GM19099 (cell line): Measurements from ENCODE around the gene SMYD3.

Experiments
- POLR2A ChIP-seq: IDR thresholded peaks from 3 replicates; pipeline ENCODE4 v1.6.1; 2011; ENCODE audit warnings: low read depth; ENCODE audit not compliant: insufficient read length; ENCODE audit errors: extremely low read depth

Gene SMYD3

DNA sequence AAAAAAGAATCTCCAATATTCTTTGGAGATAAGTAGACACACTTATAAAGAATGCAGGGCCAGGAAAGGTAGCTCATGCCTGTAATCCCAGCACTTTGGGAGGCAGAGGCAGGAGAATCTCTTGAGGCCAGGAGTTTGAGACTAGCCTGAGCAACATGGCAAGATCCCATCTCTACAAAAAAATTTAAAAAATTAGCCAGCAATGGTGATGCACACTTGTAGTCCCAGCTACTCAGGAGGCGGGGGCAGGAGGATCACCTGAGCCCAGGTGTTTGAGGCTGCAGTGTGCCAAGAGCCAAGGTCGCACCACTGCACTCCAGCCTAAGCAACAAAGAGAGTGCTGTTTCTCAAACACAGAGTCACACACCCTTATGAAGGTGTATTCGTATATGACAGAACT lies 385.0 kb downstream of the SMYD3 start:
- TF ChIP-seq POLR2A: no peak

DNA sequence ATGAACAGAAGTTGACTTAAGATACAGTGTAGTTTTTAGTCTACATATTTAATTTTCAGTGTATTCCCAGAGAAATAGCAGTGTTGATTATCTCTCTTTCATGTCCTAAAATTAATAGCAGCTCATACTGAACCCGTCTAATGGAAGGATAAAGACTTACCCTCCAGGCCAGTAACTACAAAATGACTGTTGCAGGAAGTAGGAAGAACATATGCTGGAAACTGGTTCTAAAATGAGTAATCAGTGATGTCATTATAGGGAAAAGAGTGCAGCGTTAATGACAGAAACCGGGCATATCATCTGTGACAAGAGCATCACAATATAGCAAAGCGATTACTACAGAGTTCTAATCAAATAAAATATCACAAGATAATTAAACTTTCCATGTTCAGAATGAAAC lies 385.5 kb downstream of the SMYD3 start:
- no peak for TF ChIP-seq POLR2A

DNA sequence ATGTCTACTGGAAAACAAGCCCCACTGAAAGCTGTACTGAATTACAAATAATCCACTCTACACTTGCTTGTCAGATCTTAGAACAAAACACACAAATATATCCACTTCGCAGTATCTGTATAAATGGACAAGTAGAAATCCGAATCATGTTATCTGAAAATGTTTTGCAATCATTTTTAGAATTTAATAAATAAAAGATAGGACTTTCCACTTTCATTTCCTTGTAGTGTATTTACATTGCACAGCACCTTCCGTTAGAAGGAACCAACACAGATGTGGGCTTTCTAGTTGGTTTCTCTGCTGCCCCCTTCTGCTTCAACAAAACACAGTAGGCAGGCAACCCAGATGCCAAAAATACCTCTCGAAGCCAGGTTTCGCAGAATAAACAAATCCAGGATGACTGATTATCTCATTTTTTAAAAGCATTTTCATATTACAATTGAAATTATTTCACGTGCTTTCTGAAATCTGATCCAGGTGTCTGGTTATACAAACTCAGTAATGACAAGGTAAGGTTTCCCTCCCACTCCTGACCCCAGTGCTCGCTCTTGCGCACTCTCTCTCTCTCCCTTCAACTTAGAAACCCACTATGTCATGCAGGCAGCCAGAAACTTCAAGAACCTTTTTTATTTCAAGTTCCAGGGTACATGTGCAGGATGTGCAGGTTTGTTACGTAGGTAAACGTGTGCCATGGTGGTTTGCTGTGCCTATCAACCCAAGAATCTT lies 389.9 kb downstream of the SMYD3 start:
- no peak for TF ChIP-seq POLR2A

DNA sequence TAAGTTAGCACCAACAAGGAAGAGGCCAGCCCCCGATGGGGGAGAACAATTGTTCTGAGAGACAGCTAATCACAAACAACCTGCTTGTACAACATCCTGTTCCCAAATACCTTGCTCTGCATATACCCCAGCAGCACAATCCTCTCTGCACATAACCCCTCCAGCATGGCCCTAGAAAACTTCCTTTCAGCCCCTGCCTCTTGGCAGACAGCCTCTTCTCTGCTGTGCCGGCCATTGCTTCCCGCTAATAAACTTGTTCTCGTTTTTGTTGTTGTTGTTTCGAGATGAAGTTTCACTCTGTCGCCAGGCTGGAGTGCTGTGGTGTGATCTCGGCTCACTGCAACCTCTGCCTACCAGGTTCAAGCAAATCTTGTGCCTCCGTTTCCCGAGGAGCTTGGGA lies 392.7 kb downstream of the SMYD3 start:
- no peak for TF ChIP-seq POLR2A

DNA sequence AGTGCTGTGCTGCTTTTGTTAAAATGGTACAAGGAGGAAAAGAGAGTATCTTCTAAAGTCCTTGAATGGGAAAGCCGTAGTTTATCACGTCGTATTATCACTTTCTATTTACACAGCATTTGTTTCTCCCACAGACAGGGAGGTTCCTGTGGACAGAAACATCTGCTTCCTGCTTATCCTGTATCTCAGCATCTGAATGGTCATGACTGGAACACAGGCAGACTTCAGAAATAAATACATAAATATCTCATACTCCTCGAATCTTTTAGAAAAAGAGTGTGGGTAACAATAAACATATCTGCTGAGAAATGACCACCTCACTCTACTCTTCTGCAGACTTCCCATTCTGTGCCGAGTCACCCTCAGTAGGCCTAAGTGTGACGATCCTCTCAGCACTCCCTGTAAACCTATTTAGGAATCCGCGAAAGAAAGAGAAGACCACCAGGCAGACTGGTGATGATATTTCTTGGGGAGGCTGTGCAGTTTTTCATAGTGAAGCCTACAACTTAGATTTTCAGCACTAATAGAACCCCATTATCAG lies 393.5 kb downstream of the SMYD3 start:
- TF ChIP-seq POLR2A: no peak

DNA sequence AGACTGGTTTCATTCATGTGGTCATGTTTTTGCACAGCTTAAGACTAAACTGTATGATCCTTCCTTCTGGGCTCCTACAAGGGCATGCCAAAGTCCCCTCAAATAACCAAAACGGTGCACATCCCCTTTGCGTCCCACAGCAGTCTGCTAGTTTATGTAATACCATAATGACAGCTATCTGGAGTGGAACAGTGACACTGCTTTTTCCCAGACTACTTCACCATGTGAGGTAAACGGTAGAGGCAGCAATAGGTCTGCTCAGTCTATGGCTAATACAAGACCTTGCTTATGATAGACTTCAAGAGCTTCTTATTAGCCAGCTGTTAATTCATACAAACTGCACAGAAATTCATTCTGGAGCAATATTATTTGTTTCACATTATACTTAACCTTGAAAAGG lies 395.5 kb downstream of the SMYD3 start:
- no peak for TF ChIP-seq POLR2A

DNA sequence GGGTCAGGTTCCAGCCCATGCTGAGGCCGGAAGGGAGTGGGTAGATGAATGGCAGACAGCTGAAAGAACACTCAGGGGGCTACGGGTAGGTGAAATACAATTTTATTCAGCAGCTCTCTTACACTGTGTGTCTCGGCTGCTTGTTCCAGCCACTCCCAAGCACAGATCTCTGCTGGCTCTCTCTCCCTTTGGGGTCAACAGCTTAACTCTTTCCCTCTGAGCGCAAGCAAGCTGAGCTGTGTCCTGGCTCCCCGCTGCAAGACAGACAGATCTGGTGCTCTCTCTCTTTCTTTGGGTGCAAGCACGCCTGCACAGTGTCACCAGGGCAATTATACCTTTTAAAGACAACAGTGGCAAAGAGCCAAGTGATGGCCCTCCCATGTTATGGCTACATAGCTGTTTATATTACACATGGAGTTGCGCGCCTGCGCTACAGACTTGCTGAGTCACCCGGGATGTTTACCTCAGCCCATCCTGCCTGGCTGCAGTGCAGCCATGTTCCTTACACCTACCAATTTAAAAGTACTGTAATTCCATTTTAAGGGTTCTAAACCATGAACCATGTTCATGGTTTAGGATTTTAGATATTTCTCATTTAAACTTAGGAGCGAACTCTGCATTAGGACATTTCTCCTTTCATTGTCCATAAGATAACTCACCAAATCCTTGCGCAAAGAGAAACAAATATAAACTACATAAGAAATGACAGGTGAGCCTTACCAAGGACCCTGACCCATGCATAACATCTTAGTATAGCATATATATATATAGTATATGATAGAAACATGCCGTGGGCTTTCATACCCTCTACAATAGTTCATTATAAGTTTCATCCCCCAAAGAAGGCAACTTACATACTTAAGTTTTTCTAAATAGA lies 396.5 kb downstream of the SMYD3 start:
- TF ChIP-seq POLR2A: no peak

DNA sequence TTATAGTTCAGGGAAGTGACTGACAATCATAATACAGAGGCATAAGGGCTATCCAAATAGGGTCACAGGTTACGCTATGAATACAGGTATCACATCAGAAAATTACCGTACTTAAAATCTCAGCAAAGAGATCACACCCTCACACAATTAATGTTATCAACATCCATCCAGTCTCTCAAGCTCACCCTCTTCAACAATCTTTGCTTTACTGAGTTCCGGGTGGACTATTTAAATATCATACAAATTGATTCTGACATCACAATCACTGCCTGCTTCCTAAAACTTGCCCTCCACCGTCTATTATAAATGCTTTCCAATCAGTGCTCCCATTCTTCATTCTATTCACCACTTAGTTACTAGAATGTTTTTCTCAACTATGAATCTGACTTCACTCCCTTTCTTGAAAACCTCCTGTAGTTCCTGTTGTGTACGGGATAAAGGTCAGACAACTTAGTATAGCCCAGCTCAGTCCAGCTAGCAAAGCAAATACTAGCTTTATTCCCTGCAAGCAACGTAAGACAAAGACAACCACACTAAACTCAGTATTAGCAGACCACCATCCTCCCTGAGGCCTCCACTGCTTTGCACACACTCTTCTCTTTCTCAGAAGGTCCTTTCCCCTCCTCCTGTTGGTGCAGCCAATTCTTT lies 398.7 kb downstream of the SMYD3 start:
- TF ChIP-seq POLR2A: no peak

DNA sequence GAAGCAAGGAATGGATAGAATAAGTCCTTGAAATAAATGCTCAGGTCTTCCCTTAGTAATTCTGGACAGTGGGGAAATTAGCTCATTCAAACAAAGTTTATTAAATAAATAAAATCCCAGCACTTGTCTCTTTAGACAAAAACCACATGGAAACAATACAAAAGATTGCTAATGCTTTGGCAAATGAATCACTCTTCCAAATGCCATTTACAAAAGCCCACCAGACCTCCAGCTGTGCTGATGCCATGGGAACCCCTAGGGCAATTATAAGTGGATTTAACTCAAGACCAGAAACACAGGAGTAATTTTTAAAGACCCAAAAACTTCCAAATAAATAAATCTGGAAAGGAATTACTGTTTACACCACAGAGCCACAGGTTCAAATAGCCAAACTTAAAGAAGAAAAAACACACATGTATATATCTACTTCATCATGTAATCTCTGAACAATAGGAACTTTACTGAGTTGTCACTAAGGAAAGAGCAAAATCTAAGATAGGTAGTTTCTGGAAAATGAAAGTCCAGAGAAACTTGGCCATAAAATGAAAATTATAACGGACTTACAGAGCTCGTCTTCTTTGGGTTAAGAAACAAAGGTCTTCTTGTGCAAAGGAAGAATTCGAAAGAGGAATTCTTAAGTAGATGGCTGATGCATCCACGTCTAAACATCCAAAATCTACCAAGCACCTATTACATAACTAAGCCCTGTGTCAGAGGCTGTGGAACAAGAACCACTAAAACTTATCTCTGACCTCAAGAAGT lies 399.4 kb downstream of the SMYD3 start:
- no peak for TF ChIP-seq POLR2A

DNA sequence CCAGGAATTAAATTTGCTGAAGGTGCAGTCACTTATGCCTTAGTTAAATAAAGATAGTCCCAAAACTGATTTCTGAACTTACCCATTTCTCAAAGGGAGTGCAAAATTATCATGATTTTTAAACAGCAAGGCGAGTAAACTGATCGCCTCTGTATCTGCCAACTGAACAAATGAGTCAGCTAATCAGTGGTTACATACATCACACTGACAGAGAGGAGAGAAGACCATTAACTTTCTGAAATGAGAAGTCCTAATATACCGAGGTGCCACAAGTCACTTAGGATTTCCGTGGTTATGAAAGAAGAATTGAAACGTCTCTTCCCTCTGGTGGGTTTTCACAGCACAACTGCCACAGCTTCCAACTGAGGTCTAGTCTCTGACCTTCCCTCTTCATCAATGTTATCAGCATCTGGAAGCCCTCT lies 400.7 kb downstream of the SMYD3 start:
- TF ChIP-seq POLR2A: no peak

DNA sequence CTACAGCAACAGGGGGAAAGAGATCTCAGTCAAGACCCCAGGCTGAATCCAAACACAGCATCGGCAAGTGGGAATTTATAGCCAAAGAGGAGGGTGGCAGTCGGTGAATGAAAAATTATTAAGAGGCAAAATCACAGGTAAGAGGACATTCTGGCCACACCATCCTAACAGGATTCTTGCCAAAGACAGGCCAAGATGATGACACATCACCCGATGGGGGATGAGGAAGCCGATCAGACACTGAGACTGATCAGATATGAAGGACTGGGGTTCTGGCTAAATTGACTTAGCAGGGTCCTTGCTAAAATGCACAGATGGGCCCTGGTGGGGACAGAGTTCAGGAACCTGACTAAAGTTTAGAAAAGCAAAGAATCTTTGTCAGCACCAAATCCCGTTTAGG lies 402.2 kb downstream of the SMYD3 start:
- TF ChIP-seq POLR2A: no peak

DNA sequence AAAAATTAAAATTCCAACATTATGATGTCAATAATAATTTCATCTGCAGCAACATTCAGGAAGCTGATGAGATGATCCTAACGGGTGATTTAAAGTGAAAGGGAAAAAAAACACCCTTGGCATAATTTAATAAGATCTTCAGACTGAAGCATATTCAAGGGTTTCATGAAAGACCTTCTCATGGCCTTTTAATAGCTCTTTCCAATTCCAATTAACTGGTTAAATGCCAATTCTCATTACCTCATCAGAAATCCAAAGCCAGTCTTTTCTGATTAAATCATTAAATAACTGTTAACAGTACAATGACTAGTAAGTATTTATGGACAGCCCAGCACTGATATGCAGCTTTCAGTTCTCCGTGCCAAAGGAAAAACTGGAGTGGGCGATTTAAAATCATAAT lies 407.5 kb downstream of the SMYD3 start:
- TF ChIP-seq POLR2A: no peak

DNA sequence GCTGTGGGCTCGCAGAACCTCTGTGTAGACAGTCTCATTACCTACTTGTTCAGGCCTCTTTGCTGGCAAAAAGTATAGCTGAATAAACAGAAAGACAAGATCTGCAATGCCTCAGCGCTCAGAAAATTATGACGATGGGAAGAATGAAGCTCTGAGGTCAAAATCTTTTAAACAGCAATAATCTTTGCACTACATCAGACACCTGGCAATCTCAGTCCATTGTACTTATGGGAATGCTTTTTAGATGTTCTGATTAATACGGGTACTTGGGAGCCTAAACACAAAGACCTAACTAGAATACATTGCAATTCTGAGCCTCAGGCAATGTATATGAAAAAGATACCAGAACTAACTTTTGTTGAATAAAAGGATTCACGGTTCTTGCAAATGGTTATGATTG lies 410.7 kb downstream of the SMYD3 start:
- TF ChIP-seq POLR2A: no peak

DNA sequence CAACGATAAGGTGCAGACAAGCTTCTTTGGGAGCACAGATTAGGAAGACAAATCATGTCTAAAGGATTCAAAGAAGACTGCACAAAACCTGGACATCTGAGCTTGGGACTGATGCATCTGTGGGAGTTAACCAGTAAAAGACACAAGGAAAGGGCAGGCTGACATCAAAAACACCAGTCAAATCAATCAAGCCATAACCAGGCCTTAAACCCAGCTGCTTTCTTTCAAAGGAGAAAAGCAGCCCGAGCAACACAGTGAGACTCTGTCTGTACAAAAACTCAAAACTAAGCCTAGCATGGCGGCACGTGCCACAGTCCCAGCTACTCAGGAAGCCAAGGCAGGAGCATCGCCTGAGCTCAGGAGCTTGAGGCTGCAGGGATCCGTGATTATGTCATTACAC lies 411.6 kb downstream of the SMYD3 start:
- no peak for TF ChIP-seq POLR2A

DNA sequence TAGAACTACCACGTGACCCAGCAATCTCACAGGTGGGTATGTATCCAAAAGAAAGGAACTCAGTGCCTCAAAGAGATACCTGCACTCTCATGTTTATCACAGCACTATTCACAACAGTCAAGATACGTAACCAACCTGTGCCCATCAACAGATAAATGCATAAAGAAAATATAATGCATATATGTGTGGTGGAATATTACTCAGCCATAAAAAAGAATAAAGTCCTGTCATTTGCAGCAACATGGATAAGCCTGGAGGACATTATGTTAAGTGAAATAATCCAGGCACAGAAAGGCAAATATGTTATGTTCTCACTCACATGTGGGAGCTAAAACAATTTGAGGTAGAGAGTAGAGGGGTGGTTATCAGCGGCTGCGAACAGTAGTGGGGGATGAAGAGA lies 413.8 kb downstream of the SMYD3 start:
- no peak for TF ChIP-seq POLR2A
